NAMALWA (cell line): ENCODE measurements around the gene DCLK1.
A peak's percentile ranks its signal among the peaks of the same experiment; 100 is the strongest.

ENCODE experiments used
- DNase-seq: peaks from one replicate; pipeline ENCODE4 v3.0.0-alpha.2; 2015; ENCODE audit warnings: low spot score

The DCLK1 gene

DNA sequence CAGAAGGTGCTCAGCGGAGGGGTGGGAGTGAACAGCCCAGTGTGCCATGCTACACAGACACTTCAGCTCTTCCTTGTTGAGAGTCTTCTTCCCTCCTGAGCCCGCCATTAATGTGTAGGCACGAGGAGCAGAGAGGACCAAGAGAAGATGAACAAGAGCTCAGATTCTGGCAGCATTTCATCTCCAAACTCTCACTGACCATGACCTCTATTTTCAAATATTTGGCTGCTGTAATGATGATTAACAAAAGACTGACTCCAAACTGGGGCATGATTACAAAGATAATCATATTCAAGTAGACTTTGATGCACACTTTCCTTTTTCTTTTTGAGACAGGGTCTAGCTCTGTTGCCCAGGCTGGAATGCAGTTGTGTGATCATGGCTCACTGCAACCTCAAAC, 236.5 kb downstream of the DCLK1 start:
- DNase-seq = no peak

DNA sequence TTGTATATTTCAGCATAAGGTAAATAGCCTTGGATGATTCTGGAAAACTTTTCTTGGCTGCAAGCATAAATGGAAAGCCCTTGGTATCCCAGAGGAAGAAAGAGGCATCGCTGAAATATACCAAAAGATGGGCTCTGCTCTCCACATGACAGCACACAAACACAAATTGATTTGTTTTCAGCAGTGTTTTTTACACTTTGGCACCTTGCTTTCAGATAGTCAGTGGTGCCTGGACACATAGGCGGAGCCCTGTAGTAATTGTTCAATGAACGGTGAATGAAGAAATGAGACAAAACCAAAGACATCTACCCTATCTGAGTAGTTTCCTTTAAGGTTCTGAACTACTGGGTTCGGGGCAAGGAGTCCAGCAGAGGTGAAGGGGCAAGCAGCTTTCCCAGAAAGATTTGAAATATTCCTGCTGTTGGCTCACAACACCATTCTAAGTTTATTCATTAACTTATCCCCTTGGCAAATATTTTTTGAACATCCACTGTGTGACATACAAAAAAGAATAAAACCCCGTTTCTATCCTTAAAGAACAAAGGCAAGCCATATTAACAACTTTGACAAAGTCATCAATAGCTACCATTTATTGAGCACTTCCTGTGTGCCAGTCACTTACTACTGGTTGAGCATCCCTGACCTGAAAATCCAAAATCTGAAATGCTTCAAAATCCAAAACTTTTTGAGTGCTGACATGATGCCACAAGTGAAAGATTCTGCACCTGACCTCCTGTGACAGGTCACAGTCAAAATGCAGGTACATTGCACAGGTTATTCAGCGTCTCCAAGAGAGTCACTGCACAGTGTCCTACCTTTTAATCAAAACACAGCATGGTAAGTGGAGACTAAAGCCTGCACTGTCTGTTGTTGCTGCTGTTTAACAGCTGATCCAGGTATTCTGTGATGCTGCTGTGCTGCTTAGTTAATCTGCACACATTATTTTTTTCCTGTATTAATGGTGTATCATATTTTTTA, 238.1 kb downstream of the DCLK1 start:
- no peak for DNase-seq

DNA sequence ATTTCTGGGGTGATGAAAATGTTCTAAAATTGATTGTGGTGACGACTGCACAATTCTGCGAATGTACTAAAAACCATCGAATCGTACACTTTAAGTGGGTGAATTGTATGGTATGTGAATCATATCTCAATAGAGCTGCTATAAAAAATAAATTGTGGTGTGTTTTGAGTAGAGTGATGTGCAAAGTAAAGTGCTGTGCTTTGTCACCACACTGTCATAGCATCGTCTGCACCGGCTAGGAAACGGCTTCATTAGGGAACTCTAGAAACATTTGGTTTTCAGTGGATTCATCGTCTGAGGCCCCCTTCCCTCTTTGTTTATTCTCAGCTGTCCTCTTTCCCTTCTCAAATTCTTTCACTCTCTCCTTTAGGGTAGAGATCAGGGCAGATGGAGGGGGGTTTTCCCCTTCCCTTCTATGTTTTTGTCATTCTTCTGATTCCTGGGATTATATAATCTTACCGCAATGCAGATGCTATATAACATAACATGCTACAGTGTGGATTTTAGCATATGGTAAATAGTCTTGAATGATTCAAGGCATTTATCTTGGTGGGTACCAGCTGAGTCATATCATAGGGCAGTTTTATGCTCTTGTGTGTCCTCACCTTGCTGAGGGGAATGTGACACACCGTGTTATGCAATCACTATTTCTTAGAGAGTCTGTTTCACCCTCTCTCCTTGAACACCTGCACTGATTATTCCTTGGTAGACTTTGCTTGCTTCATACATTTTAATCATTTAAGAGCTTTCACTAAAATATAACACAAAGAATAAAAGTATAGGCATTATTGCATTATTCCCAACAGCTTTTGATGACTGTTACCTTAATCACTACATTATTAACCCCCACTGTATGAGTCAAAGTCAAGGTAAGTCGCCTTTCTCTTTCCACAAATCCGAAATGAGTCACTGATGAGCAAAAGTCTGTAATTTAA, 239.4 kb downstream of the DCLK1 start:
- no peak for DNase-seq

GRCh38 chr13:35889560-35889959, 241.6 kb downstream of the DCLK1 start:
- no peak for DNase-seq

GRCh38 chr13:35888981-35889380, 242.2 kb downstream of the DCLK1 start:
- DNase-seq = no peak

GRCh38 chr13:35888457-35888883, 242.7 kb downstream of the DCLK1 start:
- peak; percentile 17 for DNase-seq

- DNase-seq = no peak
These were observed 244.0 kb downstream of the DCLK1 start for GRCh38 chr13:35887115-35887666.

DNA sequence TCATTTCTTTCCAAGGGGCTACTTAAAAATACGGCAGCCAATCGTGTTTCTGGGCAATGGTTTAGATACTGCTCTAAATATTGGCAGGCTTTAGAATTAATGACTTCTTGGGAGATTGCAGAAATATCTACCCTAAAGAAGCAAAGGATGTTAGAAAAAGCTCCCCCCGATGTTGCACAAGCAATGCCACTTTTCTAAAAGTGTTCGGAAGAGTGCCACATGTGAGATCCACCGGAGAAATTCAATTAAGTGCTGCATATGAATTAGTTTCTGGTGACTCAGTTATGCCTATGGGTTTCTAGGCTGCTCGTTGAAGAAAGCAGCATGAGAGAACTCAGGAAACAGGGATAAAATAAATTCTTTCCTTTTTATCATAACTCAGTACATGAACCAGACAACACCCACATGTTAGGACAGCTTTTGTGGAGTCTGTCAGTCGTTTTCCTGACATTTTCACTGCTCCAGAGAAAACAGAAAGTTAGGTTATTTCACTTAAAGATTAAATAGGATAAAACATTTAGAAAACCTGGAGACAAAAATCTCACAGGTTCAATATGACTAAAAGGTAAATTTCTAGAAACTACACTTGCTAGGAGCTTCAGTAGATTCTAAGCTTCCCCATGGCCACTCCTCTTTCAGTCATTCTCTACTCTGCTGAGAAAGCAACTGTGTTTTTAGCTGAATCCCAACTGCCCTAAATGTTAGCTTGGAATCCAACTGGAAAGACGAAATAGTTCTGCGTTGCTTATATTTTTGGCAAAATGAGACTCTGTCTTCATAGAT, 244.7 kb downstream of the DCLK1 start:
- DNase-seq = no peak

- no peak for DNase-seq
These were observed 246.9 kb downstream of the DCLK1 start for GRCh38 chr13:35884211-35884760.

DNA sequence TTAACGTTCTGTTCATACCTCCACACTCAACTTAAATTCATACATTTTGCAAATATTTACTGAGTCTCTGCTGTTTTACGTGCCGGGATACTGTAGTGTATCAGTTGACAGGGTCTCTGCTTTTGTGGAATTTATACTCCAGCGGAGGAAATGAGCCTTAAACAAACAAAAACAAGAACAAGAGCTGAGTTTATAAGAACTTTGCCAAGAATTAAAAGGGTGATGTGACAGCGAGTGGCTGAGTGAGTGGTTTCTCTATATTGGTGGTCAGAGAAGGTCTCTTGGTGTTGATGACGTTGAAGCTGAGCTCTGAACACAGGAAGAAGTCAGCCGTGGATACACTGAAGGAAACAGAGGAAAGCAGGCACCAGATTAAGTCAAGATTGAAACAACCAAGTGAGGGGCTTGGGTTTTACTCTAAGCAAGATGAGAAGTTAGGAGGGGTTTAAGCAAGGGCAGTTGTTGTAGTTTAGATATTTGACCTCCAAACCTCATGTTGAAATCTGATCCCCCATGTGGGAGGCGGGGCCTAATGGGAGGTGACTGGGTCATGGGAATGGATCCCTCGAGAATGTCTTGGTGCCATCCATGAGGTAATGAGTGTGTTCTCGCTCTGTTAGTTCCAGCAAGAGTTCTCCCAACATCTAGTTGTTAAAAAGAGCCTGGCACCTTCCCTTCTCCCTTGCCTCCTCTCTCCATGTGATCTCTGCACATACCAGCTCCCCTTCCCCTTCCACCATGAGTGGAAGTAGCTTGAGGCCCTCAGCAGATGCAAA, 248.3 kb downstream of the DCLK1 start:
- DNase-seq = no peak

- no peak for DNase-seq
These were observed 249.8 kb downstream of the DCLK1 start for GRCh38 chr13:35881360-35881759.

GRCh38 chr13:35879111-35879510, 252.1 kb downstream of the DCLK1 start:
- DNase-seq = no peak

- no peak for DNase-seq
These were observed 254.6 kb downstream of the DCLK1 start for GRCh38 chr13:35876601-35877000.

DNA sequence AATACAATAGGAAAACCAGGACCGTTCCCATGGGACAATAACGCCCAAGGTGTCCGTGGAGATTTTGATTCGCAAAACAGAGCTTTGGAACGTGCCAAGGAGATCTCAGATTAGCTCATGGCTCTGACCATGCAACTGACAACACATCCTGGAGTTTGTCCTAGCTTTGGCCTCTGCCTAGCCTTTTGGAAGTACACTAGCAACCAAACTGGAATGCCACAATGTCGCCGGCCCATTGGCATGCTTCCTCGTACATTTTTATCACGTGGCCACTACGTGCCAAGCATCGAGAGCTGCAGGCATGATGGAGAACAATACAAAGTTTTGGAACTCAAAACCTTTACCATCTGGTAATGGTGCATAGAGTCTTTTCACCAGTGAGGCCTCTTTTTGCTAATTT, 256.5 kb downstream of the DCLK1 start:
- DNase-seq = no peak

DNA sequence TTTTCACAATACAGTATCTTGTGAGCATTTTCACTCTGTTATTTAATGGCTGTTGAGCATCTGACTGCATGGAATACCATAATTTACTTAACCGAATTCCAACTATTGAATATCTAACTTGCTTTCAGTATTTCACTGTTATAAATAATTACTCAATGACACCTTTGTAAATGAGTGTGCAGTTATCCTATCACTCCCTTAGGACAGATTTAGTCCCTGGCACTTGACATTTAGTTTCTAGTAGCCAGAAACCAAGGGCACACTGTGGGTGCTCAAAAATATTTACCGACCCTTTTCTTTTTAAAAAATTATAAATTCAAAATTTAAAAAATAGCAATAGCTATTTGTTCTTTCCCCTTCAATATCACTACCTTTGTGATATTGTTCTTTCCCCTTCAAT, 258.8 kb downstream of the DCLK1 start:
- DNase-seq = no peak

- DNase-seq = no peak
These were observed 259.6 kb downstream of the DCLK1 start for GRCh38 chr13:35871561-35871960.

- no peak for DNase-seq
These were observed 264.4 kb downstream of the DCLK1 start for GRCh38 chr13:35866801-35867200.

DNA sequence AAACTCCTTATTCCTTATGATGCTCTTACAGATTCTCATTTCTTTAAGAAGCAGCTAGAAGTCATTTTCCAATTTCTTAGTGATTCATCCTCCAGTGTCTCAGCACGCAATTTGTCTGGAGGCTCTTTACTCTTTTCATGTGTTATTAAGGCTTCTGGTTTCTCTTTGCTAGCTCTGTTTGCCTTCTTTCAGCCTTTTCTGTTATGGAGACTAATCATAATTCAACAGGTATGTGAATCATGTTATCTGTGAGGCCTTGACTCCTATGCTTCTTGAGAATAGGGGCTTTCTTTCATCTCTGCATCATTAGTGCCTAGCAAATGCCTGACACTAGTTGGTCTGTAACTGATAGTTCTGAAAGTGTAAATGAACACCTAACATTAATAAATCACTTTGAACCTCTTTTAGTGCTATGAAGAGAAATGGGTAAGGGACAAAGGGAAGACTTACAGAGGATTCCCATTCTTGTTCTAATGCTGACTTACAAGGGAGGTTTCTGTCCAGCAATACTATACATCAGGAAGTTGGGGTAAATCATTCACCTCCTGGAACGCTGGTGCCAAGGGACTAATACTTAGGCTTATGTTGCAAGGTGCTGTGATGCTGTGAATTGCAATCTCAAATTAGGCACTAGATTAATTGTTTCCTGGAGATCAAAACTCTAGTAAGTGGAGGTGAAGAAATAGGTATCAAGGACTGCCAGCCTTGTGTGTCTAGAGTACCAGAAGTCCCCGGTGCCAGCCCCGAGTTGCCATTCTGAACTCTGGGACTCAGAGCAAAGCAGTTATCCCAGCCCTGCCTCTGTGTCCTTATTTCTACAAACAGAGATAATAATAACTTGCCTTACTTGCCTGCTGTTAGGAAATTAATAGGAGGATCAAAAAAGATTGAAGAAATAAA, 265.6 kb downstream of the DCLK1 start:
- no peak for DNase-seq

GRCh38 chr13:35860661-35861060, 270.5 kb downstream of the DCLK1 start:
- DNase-seq = no peak
